CD4-positive, alpha-beta memory T cell (primary cell): ENCODE data around the gene ATXN7L3. TPM values are rescaled to one million over a fixed set of nuclear protein-coding genes. Genes with fewer than 3 reads are reported as not detected.

ENCODE experiments used
- CTCF ChIA-PET: fragments of 350-600 bp; sonication (Branson Sonifier 250); formaldehyde crosslinking; loops from one replicate; lab custom pipeline; 2021; ENCODE audit warnings: inconsistent platforms; ENCODE audit not compliant: partially characterized antibody; lab: Charles Lee
- POLR2A ChIA-PET: fragments of 350-600 bp; sonication (Branson Sonifier 250); formaldehyde crosslinking; loops from one replicate; lab custom pipeline; 2021; ENCODE audit not compliant: partially characterized antibody; lab: Charles Lee
- DNase-seq, 5 donors: peaks; one replicate each; pipeline versions ENCODE4 v3.0.0 to v3.0.0-alpha.2; 2020 to 2022; ENCODE audit warnings: mixed read lengths in 1 of 5
- H3K27ac ChIP-seq: one replicate; pipeline ENCODE4 v1.7.0; 2013; ENCODE audit warnings: low read depth, low read length
- H3K27me3 ChIP-seq: 2 replicates; pipeline ENCODE4 v1.7.0; 2013; ENCODE audit warnings: mild to moderate bottlenecking, low read length, moderate library complexity; ENCODE audit not compliant: insufficient read depth
- H3K36me3 ChIP-seq: 2 replicates; pipeline ENCODE4 v1.7.0; 2013; ENCODE audit warnings: mild to moderate bottlenecking, low read length, moderate library complexity; ENCODE audit not compliant: insufficient read depth
- H3K4me1 ChIP-seq: 2 replicates; pipeline ENCODE4 v1.7.0; 2013; ENCODE audit warnings: mild to moderate bottlenecking, low read length, moderate library complexity; ENCODE audit not compliant: insufficient read depth
- H3K4me3 ChIP-seq, 2 donors: one replicate each; pipeline ENCODE4 v1.7.0; 2013; ENCODE audit warnings: low read length in 2 of 2, mild to moderate bottlenecking in 1 of 2
- H3K9me3 ChIP-seq, 2 donors: one replicate each; pipeline ENCODE4 v1.7.0; 2013; ENCODE audit warnings: low read length in 2 of 2, control low read depth in 1 of 2; ENCODE audit not compliant: control insufficient read depth in 1 of 2
- H3K27ac Mint-ChIP-seq, 7 donors: one replicate each; pipeline ENCODE4 v1.8.0; 2020 to 2021; ENCODE audit warnings: mixed read lengths in 7 of 7, mild to moderate bottlenecking in 6 of 7, inconsistent platforms in 3 of 7, moderate library complexity in 3 of 7
- H3K27me3 Mint-ChIP-seq, 2 donors: one replicate each; pipeline ENCODE4 v1.8.0; 2020 to 2021; ENCODE audit warnings: mixed read lengths in 2 of 2
- H3K36me3 Mint-ChIP-seq, 2 donors: one replicate each; pipeline ENCODE4 v1.8.0; 2020 to 2021; ENCODE audit warnings: mixed read lengths in 2 of 2, inconsistent platforms in 1 of 2, mild to moderate bottlenecking in 1 of 2
- H3K4me1 Mint-ChIP-seq, 4 donors: one replicate each; pipeline ENCODE4 v1.8.0; 2020 to 2021; ENCODE audit warnings: mixed read lengths in 4 of 4, mild to moderate bottlenecking in 1 of 4
- H3K4me3 Mint-ChIP-seq, 8 donors: one replicate each; pipeline ENCODE4 v1.8.0; 2020 to 2021; ENCODE audit warnings: mixed read lengths in 8 of 8, mild to moderate bottlenecking in 7 of 8, moderate library complexity in 6 of 8, inconsistent platforms in 3 of 8
- H3K9me3 Mint-ChIP-seq, 8 donors: one replicate each; pipeline ENCODE4 v1.8.0; 2020 to 2021; ENCODE audit warnings: mixed read lengths in 8 of 8, mild to moderate bottlenecking in 5 of 8, inconsistent platforms in 3 of 8, moderate library complexity in 1 of 8
- intact Hi-C: fragments of 100-400 bp; cut with micrococcal nuclease; formaldehyde crosslinking; loops from one replicate; pipeline ENCODE4 v1.15.1; 2023
- polyA plus RNA-seq, 2 donors: library from polyadenylated mRNA; unstranded; fragments of 300-500 nt; fragmentation: Illumina TruSeq; gene quantifications; one replicate each; pipeline ENCODE4 v1.2.3, GENCODE V29; 2021
- total RNA-seq, 2 experiments: library from RNA; stranded (reverse); gene quantifications; one replicate each; pipeline ENCODE4 v1.2.3, GENCODE V29; 2021

Gene ATXN7L3
- total and polyA plus RNA-seq, 4 experiments from 2014 or later: 5.8 to 128 (median 70.3) TPM

DNA sequence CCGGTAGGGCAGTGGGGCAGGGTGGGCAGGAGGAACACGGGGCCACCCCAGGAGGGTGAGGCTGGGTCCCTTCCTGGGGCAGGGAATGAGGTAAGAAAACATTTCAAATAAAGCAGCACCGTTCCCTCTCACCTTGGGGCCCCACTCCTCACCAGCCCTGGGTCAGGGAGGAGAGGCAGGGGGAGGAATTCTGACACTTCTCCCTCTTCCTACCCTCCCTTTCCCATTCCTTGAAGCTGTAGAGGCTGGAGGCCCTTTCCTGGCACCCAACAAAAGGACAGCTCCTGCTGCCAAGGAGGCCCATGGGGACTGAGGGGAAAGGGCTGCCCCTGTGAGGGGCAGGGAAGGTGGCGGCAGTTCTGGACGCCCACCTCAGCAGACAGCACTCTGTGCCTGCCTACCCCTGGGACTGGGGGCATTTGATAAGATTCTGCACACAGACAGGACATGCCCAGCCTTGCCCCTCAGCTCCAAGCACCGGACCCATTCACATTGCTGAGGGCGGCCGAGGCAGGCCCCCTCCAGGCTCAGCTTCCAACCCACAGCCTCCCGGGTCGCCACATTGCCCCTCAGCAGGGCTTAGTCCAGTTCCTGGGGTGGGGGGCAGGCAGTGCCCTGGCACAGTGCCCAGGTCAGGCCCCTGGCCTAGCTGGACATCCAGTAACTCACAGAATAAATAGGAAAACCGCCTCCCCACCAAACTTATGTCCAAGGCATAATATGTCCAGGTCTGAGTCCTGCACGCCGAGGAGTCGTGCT lies 6.2 kb downstream of the ATXN7L3 start:
- Mint-ChIP-seq H3K4me1 (peaks cover 14 to 33% (median 19%) of the 10 kb centered on the region in 4 donors), H3K27me3 (no peaks in the 10 kb centered on the region), H3K27ac (peak overlapping the region in 1 of 7 donors; percentile 24), H3K4me3 (no peak overlapping the region), H3K9me3 (peaks cover 0 to 2% (median 0%) of the 10 kb centered on the region in 8 donors), H3K36me3 (peaks cover 21 to 63% of the 10 kb centered on the region in 2 donors)
- peaks cover 63% of the 10 kb centered on the region for H3K36me3 ChIP-seq
- no peak overlapping the region for H3K4me3 ChIP-seq
- H3K27me3 ChIP-seq: no peaks in the 10 kb centered on the region
- DNase-seq: no peak
- no peak overlapping the region for H3K27ac ChIP-seq
- intact Hi-C loops: no loop called here
- ChIA-PET CTCF (interaction anchor here (1.1 kb wide), 1 partner anchor 11 kb away, joined by 3 read pairs; no protein-coding TSS in a partner anchor), POLR2A (interaction anchor here (0.9 to 10.9 kb wide), 2 partner anchors 21 to 26 kb away, joined by 3 to 159 read pairs; partner anchors contain the start of gene UBTF)
- peaks cover 20% of the 10 kb centered on the region for H3K4me1 ChIP-seq
- no peaks in the 10 kb centered on the region for H3K9me3 ChIP-seq

- intact Hi-C loops: no loop called here
- Histone ChIP-seq H3K4me1 (peaks cover 22% of the 10 kb centered on the region), H3K27ac (no peak overlapping the region), H3K9me3 (no peaks in the 10 kb centered on the region), H3K27me3 (no peaks in the 10 kb centered on the region), H3K4me3 (no peak overlapping the region), H3K36me3 (peaks cover 63% of the 10 kb centered on the region)
- H3K27ac Mint-ChIP-seq: peak overlapping the region in 1 of 7 donors; percentile 57
- peaks cover 0 to 4% (median 0%) of the 10 kb centered on the region in 8 donors for H3K9me3 Mint-ChIP-seq
- POLR2A ChIA-PET: interaction anchor here (0.9 to 10.9 kb wide), 2 partner anchors 22 to 27 kb away, joined by 3 to 159 read pairs; partner anchors contain the start of gene UBTF
- H3K4me3 Mint-ChIP-seq: no peak overlapping the region
- H3K36me3 Mint-ChIP-seq: peaks cover 18 to 60% of the 10 kb centered on the region in 2 donors
- no peak for DNase-seq
- CTCF ChIA-PET: interaction anchor here (1.1 kb wide), 1 partner anchor 11 kb away, joined by 3 read pairs; no protein-coding TSS in a partner anchor
- no peaks in the 10 kb centered on the region for H3K27me3 Mint-ChIP-seq
- peaks cover 13 to 33% (median 20%) of the 10 kb centered on the region in 4 donors for H3K4me1 Mint-ChIP-seq
Observed at GRCh38 chr17:44192750-44193149, 6.9 kb downstream of the ATXN7L3 start.

DNA sequence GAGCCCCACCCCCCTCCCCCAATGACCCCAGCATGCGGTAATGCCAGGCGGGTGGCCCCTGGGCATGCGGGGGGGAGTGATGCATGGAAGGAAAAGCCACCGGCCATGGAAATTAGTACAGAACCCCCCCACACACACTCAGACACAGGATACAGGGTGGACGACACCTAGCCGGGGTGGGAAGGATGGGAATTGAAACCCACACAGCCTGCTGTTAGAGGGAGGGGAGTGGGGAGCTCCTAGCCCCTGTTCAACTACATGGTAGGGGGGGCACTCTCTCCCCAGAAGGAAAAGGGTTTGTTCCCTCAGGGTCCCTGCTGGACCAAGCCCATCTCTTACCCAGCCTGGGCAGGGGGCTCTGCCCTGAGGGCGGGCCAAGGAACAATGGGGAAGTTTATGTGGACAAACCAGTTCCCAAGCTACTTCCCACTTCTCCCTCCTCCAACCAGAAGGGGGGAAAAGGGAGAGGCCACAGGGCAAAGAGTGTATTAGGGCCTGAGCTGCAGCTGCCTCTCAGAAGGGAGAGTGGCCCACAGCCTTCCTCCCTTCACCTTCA lies 7.7 kb downstream of the ATXN7L3 start:
- Mint-ChIP-seq H3K36me3 (peaks cover 15 to 58% of the 10 kb centered on the region in 2 donors), H3K9me3 (peaks cover 0 to 4% (median 0%) of the 10 kb centered on the region in 8 donors), H3K27ac (no peak overlapping the region), H3K4me1 (peaks cover 13 to 32% (median 20%) of the 10 kb centered on the region in 4 donors), H3K27me3 (no peaks in the 10 kb centered on the region), H3K4me3 (no peak overlapping the region)
- Histone ChIP-seq H3K36me3 (peaks cover 58% of the 10 kb centered on the region), H3K9me3 (no peaks in the 10 kb centered on the region), H3K4me3 (no peak overlapping the region), H3K4me1 (peaks cover 18% of the 10 kb centered on the region), H3K27ac (no peak overlapping the region), H3K27me3 (no peaks in the 10 kb centered on the region)
- CTCF ChIA-PET: no interaction called here
- POLR2A ChIA-PET: interaction anchor here (1.6 to 10.9 kb wide), 2 partner anchors 14 to 28 kb away, joined by 3 to 159 read pairs; partner anchors contain the start of gene UBTF
- intact Hi-C loops: no loop called here
- no peak for DNase-seq

DNA sequence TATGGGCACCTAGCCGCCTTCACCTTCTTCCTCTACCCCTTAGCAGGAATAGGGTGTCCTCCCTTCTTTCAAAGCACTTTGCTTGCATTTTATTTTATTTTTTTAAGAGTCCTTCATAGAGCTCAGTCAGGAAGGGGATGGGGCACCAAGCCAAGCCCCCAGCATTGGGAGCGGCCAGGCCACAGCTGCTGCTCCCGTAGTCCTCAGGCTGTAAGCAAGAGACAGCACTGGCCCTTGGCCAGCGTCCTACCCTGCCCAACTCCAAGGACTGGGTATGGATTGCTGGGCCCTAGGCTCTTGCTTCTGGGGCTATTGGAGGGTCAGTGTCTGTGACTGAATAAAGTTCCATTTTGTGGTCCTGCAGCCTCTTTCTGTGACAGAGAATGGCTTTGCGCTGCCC lies 8.3 kb downstream of the ATXN7L3 start:
- H3K27me3 Mint-ChIP-seq: no peaks in the 10 kb centered on the region
- no peak overlapping the region for H3K4me3 ChIP-seq
- peak overlapping the region in 5 of 7 donors; percentile 36 to 68 (median 47) for H3K27ac Mint-ChIP-seq
- H3K4me3 Mint-ChIP-seq: peak overlapping the region in 1 of 8 donors; percentile 20
- H3K9me3 Mint-ChIP-seq: peaks cover 0 to 7% (median 0%) of the 10 kb centered on the region in 8 donors
- POLR2A ChIA-PET: interaction anchor here (0.7 to 10.9 kb wide), 4 partner anchors 8 to 28 kb away, joined by 3 to 159 read pairs (median 4); partner anchors contain the start of gene UBTF
- peaks cover 14% of the 10 kb centered on the region for H3K4me1 ChIP-seq
- intact Hi-C loops: no loop called here
- H3K9me3 ChIP-seq: no peaks in the 10 kb centered on the region
- DNase-seq: no peak
- H3K4me1 Mint-ChIP-seq: peaks cover 16 to 33% (median 23%) of the 10 kb centered on the region in 4 donors
- CTCF ChIA-PET: no interaction called here
- no peaks in the 10 kb centered on the region for H3K27me3 ChIP-seq
- H3K27ac ChIP-seq: no peak overlapping the region
- H3K36me3 ChIP-seq: peaks cover 53% of the 10 kb centered on the region
- peaks cover 12 to 61% of the 10 kb centered on the region in 2 donors for H3K36me3 Mint-ChIP-seq

DNA sequence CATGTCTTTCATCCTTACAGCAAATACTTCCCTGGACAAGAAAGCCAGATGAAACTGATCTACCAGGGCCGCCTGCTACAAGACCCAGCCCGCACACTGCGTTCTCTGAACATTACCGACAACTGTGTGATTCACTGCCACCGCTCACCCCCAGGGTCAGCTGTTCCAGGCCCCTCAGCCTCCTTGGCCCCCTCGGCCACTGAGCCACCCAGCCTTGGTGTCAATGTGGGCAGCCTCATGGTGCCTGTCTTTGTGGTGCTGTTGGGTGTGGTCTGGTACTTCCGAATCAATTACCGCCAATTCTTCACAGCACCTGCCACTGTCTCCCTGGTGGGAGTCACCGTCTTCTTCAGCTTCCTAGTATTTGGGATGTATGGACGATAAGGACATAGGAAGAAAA lies 9.2 kb downstream of the ATXN7L3 start:
- POLR2A ChIA-PET: interaction anchor here (0.5 to 10.9 kb wide), 5 partner anchors 8 to 29 kb away, joined by 3 to 159 read pairs (median 3); partner anchors contain the start of gene UBTF
- Histone ChIP-seq H3K9me3 (no peaks in the 10 kb centered on the region), H3K4me1 (peaks cover 20% of the 10 kb centered on the region), H3K27me3 (no peaks in the 10 kb centered on the region), H3K27ac (no peak overlapping the region), H3K4me3 (no peak overlapping the region), H3K36me3 (peaks cover 49% of the 10 kb centered on the region)
- H3K27me3 Mint-ChIP-seq: no peaks in the 10 kb centered on the region
- CTCF ChIA-PET: no interaction called here
- no peak for DNase-seq
- peak overlapping the region in 6 of 7 donors; percentile 34 to 68 (median 64) for H3K27ac Mint-ChIP-seq
- H3K36me3 Mint-ChIP-seq: peaks cover 12 to 59% of the 10 kb centered on the region in 2 donors
- H3K4me3 Mint-ChIP-seq: peak overlapping the region in 2 of 8 donors; percentile 46 to 78
- intact Hi-C loops: no loop called here
- peaks cover 0 to 5% (median 0%) of the 10 kb centered on the region in 8 donors for H3K9me3 Mint-ChIP-seq
- peaks cover 20 to 34% (median 28%) of the 10 kb centered on the region in 4 donors for H3K4me1 Mint-ChIP-seq

DNA sequence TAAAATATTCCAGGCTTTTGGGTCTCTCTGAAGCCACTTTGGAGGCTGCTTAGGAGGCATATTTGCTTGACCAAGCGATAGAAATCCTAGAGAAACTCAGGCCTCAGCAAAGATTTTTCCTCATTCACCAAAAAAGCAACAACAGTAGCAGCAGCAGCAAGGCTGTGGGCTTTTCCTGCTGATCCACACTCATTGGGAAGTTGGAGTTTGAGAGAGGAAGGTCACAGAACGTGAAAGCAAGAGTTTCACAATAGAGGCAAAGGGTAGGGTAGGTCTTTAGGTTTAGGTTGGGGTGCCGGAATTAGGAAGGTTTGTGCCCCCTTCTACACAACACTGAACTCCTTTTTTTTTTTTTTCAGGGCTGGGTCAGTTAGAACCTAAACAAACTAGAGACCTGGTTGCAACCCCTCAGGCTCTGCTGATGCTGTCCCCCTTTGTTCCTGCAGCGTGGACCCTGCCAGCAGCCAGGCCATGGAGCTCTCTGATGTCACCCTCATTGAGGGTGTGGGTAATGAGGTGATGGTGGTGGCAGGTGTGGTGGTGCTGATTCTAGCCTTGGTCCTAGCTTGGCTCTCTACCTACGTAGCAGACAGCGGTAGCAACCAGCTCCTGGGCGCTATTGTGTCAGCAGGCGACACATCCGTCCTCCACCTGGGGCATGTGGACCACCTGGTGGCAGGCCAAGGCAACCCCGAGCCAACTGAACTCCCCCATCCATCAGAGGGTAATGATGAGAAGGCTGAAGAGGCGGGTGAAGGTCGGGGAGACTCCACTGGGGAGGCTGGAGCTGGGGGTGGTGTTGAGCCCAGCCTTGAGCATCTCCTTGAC lies 10.9 kb downstream of the ATXN7L3 start:
- Histone ChIP-seq H3K4me1 (peaks cover 37% of the 10 kb centered on the region), H3K36me3 (peaks cover 32% of the 10 kb centered on the region), H3K27ac (peak overlapping the region; percentile 98), H3K4me3 (no peak overlapping the region), H3K9me3 (no peaks in the 10 kb centered on the region), H3K27me3 (no peaks in the 10 kb centered on the region)
- peak overlapping the region in 6 of 7 donors; percentile 41 to 100 (median 100) for H3K27ac Mint-ChIP-seq
- ChIA-PET POLR2A (interaction anchor here (1.1 to 10.9 kb wide), 3 partner anchors 11 to 138 kb away, joined by 4 to 159 read pairs (median 143); partner anchors contain the start of genes ATXN7L3 and UBTF), CTCF (interaction anchor here (0.7 to 1.7 kb wide), 2 partner anchors 21 to 146 kb away, joined by 3 read pairs; no protein-coding TSS in a partner anchor)
- H3K27me3 Mint-ChIP-seq: no peaks in the 10 kb centered on the region
- peaks cover 30 to 50% (median 40%) of the 10 kb centered on the region in 4 donors for H3K4me1 Mint-ChIP-seq
- no peak for DNase-seq
- peaks cover 0 to 5% (median 0%) of the 10 kb centered on the region in 8 donors for H3K9me3 Mint-ChIP-seq
- H3K4me3 Mint-ChIP-seq: peak overlapping the region; percentile 43 to 100 (median 98)
- peaks cover 12 to 45% of the 10 kb centered on the region in 2 donors for H3K36me3 Mint-ChIP-seq
- intact Hi-C loops: no loop called here
